ENCODE results near the gene CHRNB2.

- no peak for TF ChIP-seq CTCF (IDR thresholded peaks at IDR 0.05 in 4 of 5, conservative IDR thresholded peaks at IDR 0.05 in 1 of 5)
- TF ChIP-seq POLR2A (IDR thresholded peaks at IDR 0.05) = no peak
Observed at GRCh38 chr1:154584267-154584994, 16.9 kb downstream of the CHRNB2 start.

Data from gastrocnemius medialis (tissue), 4 donors.